Kidney glomerular epithelial cell (primary cell): ENCODE measurements around the gene TRIM66.
A peak's percentile ranks its signal among the peaks of the same experiment; 100 is the strongest.

Experiments
- DNase-seq: peaks from one replicate; lab custom pipeline; 2025; lab: John Stamatoyannopoulos, UW

TRIM66 gene

GRCh38 chr11:8608652-8609051, 73.8 kb downstream of the TRIM66 start:
- DNase-seq: no peak

- DNase-seq: no peak
These were observed 76.4 kb downstream of the TRIM66 start for GRCh38 chr11:8605971-8606563.

- peak; percentile 93 for DNase-seq
These were observed 78.3 kb downstream of the TRIM66 start for GRCh38 chr11:8604078-8604723.

- no peak for DNase-seq
These were observed 78.8 kb downstream of the TRIM66 start for GRCh38 chr11:8603696-8604077.

- no peak for DNase-seq
These were observed 80.9 kb downstream of the TRIM66 start for GRCh38 chr11:8601376-8602133.

- DNase-seq: no peak
These were observed 84.0 kb downstream of the TRIM66 start for GRCh38 chr11:8598506-8598905.

GRCh38 chr11:8597182-8597581, 85.3 kb downstream of the TRIM66 start:
- DNase-seq: peak; percentile 28

GRCh38 chr11:8596504-8597046, 85.9 kb downstream of the TRIM66 start:
- DNase-seq: no peak

- peak; percentile 66 for DNase-seq
These were observed 88.2 kb downstream of the TRIM66 start, which contains the start of gene STK33 for GRCh38 chr11:8593935-8594909. Gene STK33, minus strand, starts transcription at chr11:8594228. Its CDS starts 119,323 bp downstream, at chr11:8474905.

- no peak for DNase-seq
These were observed 89.0 kb downstream of the TRIM66 start for GRCh38 chr11:8593455-8593854.

- DNase-seq: no peak
These were observed 94.5 kb downstream of the TRIM66 start for GRCh38 chr11:8587915-8588314.

- DNase-seq: no peak
These were observed 95.7 kb downstream of the TRIM66 start for GRCh38 chr11:8586805-8587204.

- DNase-seq: no peak
These were observed 96.3 kb downstream of the TRIM66 start for GRCh38 chr11:8586184-8586583.

GRCh38 chr11:8584511-8584910, 98.0 kb downstream of the TRIM66 start:
- DNase-seq: no peak

- DNase-seq: peak; percentile 56
These were observed 98.4 kb downstream of the TRIM66 start for GRCh38 chr11:8584082-8584481.

GRCh38 chr11:8581300-8581699, 101.2 kb downstream of the TRIM66 start:
- DNase-seq: no peak

- no peak for DNase-seq
These were observed 104.5 kb downstream of the TRIM66 start for GRCh38 chr11:8577791-8578581.

GRCh38 chr11:8574798-8575197, 107.7 kb downstream of the TRIM66 start:
- DNase-seq: no peak

- DNase-seq: no peak
These were observed 108.7 kb downstream of the TRIM66 start for GRCh38 chr11:8573777-8574176.

- peak; percentile 49 for DNase-seq
These were observed 114.8 kb downstream of the TRIM66 start for GRCh38 chr11:8567602-8568198.
